AG04449 (cell line): ENCODE measurements around the gene SLC35B1.

ENCODE experiments used
- CTCF ChIA-PET: fragments of 350-600 bp; formaldehyde crosslinking; extraction: SDS; loops from one replicate; lab custom pipeline; 2021; ENCODE audit warnings: antibody characterized with exemption; lab: Yijun Ruan, JAX
- POLR2A ChIA-PET: fragments of 400-600, 350-600 bp; formaldehyde crosslinking; extraction: SDS; loops from one replicate; lab custom pipeline; 2020; ENCODE audit warnings: antibody characterized with exemption, inconsistent platforms; lab: Yijun Ruan, JAX
- DNase-seq: peaks from one replicate; pipeline ENCODE4 v3.0.0-alpha.2; 2010; ENCODE audit warnings: low read depth, low spot score
- H3K4me3 ChIP-seq: 2 replicates; pipeline ENCODE4 v1.5.1; 2011; ENCODE audit warnings: low read depth, mild to moderate bottlenecking, control low read depth, low read length
- CTCF ChIP-seq: IDR thresholded peaks from one replicate; pipeline ENCODE4 v1.5.1; 2011; ENCODE audit warnings: mild to moderate bottlenecking, moderate library complexity, low read length, control low read depth, inconsistent platforms; ENCODE audit not compliant: insufficient read depth; ENCODE audit errors: missing control alignments

SLC35B1 gene

GRCh38 chr17:49745175-49746139 is 37.7 kb upstream of the SLC35B1 start:
- POLR2A ChIA-PET = no interaction called here

GRCh38 chr17:49742166-49742638 is 34.4 kb upstream of the SLC35B1 start:
- ChIA-PET CTCF (interaction anchor here (1.3 kb wide), 2 partner anchors 33 to 172 kb away, joined by 3 read pairs; no protein-coding TSS in a partner anchor), POLR2A (no interaction called here)
- no peak for DNase-seq

More at GRCh38 chr17:49745175-49746139, 37.7 kb upstream of the SLC35B1 start:
- no peak overlapping the region for H3K4me3 ChIP-seq
- CTCF ChIA-PET = interaction anchor here (0.8 to 2.4 kb wide), 2 partner anchors 174 to 189 kb away, joined by 3 to 15 read pairs; no protein-coding TSS in a partner anchor
- no peak for DNase-seq
- no peak for TF ChIP-seq CTCF

GRCh38 chr17:49741692-49742076 is 33.9 kb upstream of the SLC35B1 start:
- no peak overlapping the region for H3K4me3 ChIP-seq
- POLR2A ChIA-PET = no interaction called here
- no peak for DNase-seq
- no peak for TF ChIP-seq CTCF
- CTCF ChIA-PET = interaction anchor here (1.3 kb wide), 2 partner anchors 33 to 171 kb away, joined by 3 read pairs; no protein-coding TSS in a partner anchor

More at GRCh38 chr17:49742166-49742638, 34.4 kb upstream of the SLC35B1 start:
- H3K4me3 ChIP-seq = no peak overlapping the region
- TF ChIP-seq CTCF = no peak

- no peak for DNase-seq
- TF ChIP-seq CTCF = no peak
- ChIA-PET POLR2A (no interaction called here), CTCF (interaction anchor here (1.3 kb wide), 2 partner anchors 32 to 171 kb away, joined by 3 read pairs; no protein-coding TSS in a partner anchor)
- H3K4me3 ChIP-seq = no peak overlapping the region
Measured at GRCh38 chr17:49741009-49741691, 33.4 kb upstream of the SLC35B1 start.

- ChIA-PET POLR2A (no interaction called here), CTCF (no interaction called here)
- DNase-seq = no peak
- TF ChIP-seq CTCF = no peak
- H3K4me3 ChIP-seq = no peak overlapping the region
Measured at GRCh38 chr17:49739641-49740271, 32.0 kb upstream of the SLC35B1 start.
